AG09319 (cell line): ENCODE results near the gene GOLPH3.

Experiments
- DNase-seq: peaks from one replicate; pipeline ENCODE4 v3.0.0-alpha.2; 2010; ENCODE audit warnings: low read depth; ENCODE audit errors: extremely low read depth
- TF ChIP-seq, protein P1 (sequence below): IDR thresholded peaks from 2 replicates; pipeline ENCODE4 v1.5.1; 2011; ENCODE audit warnings: low read depth, mild to moderate bottlenecking, inconsistent platforms, low read length, moderate library complexity

The GOLPH3 gene

DNA sequence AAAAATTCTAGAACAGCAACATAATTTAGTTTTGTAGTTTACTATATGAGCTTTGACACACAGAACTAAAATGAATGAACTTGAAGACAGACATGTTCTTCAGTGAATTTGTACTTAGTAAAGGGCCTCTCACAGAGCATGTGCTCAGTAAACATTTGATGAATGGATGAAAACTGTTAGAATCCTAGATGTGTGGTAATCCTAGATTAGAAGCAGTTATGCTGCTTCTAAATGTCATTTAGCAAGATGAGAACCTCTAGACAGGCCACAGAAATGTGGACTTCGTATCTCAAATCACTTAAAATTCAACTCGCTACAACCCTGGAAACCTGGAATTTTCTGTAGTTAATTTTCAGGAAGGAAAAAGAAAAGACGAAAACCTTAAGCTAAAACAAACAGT, 8.5 kb downstream of the GOLPH3 start:
- no peak for DNase-seq
- TF ChIP-seq, protein P1, sequence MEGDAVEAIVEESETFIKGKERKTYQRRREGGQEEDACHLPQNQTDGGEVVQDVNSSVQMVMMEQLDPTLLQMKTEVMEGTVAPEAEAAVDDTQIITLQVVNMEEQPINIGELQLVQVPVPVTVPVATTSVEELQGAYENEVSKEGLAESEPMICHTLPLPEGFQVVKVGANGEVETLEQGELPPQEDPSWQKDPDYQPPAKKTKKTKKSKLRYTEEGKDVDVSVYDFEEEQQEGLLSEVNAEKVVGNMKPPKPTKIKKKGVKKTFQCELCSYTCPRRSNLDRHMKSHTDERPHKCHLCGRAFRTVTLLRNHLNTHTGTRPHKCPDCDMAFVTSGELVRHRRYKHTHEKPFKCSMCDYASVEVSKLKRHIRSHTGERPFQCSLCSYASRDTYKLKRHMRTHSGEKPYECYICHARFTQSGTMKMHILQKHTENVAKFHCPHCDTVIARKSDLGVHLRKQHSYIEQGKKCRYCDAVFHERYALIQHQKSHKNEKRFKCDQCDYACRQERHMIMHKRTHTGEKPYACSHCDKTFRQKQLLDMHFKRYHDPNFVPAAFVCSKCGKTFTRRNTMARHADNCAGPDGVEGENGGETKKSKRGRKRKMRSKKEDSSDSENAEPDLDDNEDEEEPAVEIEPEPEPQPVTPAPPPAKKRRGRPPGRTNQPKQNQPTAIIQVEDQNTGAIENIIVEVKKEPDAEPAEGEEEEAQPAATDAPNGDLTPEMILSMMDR, result no peak

DNA sequence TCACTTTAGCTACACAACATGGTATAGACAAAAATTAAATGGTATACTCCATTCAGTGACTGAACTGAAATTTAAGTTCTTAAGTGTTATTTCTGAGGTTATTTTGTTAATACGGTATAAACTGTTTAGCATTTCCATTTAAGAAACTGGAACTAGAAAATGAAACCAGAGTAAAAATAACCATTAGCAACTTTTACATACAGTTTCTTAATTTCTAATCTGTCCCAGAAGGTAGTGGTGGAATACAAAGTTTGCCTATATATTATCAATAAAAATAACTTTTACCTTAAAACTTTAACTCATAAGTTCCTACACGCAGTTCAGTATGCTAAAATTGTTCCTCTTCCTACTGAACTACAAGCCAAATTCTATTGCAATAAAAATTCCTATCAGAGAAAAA, 10.3 kb downstream of the GOLPH3 start:
- no peak for DNase-seq
- TF ChIP-seq, protein P1, result no peak

DNA sequence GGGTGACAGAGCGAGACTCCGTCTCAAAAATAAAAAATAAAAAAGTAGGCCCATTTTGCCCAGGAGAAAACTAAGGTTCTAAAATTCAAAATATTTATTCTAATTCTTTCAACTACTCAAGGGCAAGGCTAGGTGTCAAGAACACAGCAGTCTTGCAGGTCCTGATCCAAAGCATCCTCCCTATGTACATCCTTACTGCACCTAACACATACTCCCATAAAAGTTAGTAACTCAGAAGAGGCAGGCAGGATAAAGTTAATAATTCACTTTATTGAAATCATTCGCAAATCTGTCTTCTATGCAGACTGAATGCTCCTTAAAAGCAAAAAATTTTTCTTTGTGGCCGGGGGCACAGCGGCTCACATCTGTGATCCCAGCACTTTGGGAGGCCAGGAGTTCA, 11.1 kb downstream of the GOLPH3 start:
- DNase-seq, result no peak
- TF ChIP-seq, protein P1, result no peak

DNA sequence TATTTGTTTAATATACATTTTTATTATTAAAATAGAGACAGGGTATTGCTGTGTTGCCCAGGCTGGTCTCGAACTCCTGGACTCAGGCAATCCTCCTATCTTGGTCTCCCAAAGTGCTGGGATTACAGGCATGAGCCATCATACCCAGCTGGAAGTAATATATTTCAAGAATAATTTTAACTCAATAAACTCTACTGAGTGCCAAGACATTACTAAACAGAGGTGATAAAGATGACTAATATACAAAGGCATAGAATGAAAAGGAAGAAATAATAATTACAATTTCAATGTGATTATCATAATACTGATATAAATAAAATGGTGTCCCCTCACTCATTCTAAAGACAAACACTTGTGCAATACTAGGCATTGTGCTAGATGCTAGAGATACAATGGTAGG, 13.9 kb downstream of the GOLPH3 start:
- TF ChIP-seq, protein P1, result no peak
- no peak for DNase-seq

DNA sequence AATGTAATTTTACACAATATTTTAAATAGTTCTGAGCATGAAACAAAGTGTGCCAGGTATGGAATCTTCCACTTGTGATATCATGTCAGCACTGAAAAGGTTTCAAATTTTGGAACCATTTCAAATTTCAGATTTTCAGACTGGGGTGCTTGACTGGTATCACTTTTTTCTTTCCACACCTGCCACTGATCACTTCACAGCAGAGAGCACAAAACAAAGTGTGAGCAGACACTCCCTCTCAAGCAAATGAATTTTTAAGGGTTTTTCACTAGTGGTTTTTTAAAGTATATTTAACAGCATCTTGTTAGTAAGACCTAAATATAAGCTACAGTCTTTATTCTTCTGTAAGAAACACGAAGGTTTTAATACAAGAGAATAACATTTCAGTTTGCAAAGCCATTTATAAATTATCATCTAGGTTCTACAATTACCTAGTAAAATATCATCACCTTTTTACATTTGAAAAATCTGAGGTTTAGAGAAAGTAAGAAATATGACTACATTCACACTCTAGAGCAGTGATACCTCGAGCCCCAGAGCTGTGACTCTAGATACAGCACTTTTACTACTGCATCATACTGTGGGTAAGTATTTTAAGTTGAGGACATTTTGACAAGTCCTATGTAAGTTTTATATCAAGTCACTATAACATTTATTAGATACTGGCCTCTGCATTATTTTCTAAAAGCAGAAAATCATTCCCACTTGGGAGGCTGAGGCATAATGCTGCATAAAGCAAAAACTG, 14.6 kb downstream of the GOLPH3 start:
- DNase-seq, result no peak
- TF ChIP-seq, protein P1, result no peak

DNA sequence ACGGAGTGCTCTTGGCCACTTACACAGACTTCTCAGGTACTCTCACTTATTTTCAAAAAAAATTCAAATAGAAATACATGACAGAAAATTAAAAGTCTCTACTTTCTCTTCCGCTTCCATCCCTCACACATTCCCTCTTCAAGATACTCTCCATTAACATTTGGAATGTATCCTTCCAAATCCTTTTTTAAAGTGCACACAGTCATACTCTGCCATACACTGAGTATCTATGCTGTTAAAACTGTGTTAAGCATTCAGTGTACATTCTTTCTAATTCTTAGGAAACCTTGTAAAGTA, 15.5 kb downstream of the GOLPH3 start:
- no peak for DNase-seq
- TF ChIP-seq, protein P1, result no peak

DNA sequence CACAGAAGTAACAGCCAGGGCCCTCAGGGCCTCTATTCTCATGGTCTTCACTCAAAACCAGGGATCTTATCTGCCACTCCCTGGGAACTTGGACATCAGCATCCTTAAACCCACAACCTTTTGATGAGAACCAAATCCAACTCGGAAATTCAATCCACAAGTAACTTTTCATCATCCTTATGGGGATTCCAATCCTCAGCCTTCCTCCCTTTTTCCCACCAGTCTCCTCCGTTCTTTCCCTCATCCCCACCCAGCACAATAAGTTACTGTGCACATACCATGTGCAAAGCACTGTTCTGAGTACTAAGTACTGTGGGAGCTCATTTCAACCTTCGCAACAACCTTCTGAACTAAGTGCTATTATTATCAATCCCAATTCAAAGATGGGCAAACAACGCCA, 17.0 kb downstream of the GOLPH3 start:
- TF ChIP-seq, protein P1, result no peak
- no peak for DNase-seq
